Measurements from ENCODE around the gene RASA3.

DNA sequence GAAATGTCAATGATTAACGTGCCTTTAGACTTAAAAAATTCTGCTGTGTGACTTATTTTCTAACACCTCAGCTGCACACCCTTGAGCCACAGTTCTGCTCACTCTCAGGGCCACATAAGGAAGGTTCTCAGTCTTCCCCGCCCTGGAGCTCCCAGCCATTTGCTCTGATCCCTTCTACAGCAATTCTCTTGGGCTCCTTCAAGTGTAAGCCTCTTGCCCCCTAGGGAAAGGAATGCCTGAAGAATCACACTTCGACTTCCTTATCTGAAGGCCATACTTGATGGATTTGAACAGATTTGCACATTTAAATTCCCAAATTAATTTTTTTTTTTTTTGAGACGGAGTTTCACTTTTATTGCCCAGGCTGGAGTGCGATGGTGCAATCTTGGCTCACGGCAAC lies 44.2 kb downstream of the RASA3 start:
- TF ChIP-seq EGR1 (IDR thresholded peaks at IDR 0.05; ENCODE audit: low read depth) (no peak), CEBPB (IDR thresholded peaks at IDR 0.05; ENCODE audit: low read depth) (no peak), SP1 (IDR thresholded peaks at IDR 0.05; ENCODE audit: low read depth) (no peak), POLR2A (IDR thresholded peaks at IDR 0.05; ENCODE audit: borderline replicate concordance, extremely low read depth, insufficient read depth, insufficient read length) (no peak), EZH2phosphoT487 (IDR thresholded peaks at IDR 0.05; ENCODE audit: borderline replicate concordance) (no peak), YY1 (IDR thresholded peaks at IDR 0.05; ENCODE audit: extremely low read depth, insufficient replicate concordance, low read depth, low read length) (no peak), EZH2 (IDR thresholded peaks at IDR 0.05) (no peak)
- TF ChIP-seq, protein P1, sequence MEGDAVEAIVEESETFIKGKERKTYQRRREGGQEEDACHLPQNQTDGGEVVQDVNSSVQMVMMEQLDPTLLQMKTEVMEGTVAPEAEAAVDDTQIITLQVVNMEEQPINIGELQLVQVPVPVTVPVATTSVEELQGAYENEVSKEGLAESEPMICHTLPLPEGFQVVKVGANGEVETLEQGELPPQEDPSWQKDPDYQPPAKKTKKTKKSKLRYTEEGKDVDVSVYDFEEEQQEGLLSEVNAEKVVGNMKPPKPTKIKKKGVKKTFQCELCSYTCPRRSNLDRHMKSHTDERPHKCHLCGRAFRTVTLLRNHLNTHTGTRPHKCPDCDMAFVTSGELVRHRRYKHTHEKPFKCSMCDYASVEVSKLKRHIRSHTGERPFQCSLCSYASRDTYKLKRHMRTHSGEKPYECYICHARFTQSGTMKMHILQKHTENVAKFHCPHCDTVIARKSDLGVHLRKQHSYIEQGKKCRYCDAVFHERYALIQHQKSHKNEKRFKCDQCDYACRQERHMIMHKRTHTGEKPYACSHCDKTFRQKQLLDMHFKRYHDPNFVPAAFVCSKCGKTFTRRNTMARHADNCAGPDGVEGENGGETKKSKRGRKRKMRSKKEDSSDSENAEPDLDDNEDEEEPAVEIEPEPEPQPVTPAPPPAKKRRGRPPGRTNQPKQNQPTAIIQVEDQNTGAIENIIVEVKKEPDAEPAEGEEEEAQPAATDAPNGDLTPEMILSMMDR (IDR thresholded peaks at IDR 0.05 in 2 of 3, conservative IDR thresholded peaks at IDR 0.05 in 1 of 3; ENCODE audit: borderline replicate concordance in 1 of 3, insufficient read depth in 1 of 3, low read depth in 2 of 3, low read length in 2 of 3) = no peak

All from HCT116 (cell line).